ENCODE measurements around the gene C5orf58.
A peak's percentile ranks its signal among the peaks of the same experiment; 100 is the strongest.

Gene C5orf58

DNA sequence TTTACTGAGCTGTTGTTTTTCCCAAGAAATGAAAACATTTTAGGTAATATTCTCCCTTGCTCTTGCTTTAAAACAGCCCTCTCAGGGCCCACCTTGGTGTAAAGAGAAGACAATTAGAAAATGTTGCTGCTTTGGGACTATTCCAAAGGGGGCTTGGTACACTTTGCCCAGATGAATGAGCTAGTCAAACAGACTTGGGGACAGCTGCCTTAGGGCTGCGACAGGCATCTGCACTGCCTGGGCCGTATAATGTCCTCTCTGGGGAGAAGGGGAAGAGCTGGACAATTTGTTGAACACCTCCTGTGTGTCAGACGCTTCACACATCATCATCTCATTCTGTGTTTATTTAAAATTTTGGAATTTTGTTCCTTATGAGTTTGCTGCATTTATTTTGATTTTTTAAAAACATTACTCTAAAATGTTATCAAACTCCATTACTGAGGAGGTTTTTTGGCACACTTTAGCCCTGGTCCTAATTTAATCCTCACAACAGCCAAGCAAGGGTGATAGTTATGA lies 28.8 kb downstream of the C5orf58 start:
- no peak for DNase-seq

DNA sequence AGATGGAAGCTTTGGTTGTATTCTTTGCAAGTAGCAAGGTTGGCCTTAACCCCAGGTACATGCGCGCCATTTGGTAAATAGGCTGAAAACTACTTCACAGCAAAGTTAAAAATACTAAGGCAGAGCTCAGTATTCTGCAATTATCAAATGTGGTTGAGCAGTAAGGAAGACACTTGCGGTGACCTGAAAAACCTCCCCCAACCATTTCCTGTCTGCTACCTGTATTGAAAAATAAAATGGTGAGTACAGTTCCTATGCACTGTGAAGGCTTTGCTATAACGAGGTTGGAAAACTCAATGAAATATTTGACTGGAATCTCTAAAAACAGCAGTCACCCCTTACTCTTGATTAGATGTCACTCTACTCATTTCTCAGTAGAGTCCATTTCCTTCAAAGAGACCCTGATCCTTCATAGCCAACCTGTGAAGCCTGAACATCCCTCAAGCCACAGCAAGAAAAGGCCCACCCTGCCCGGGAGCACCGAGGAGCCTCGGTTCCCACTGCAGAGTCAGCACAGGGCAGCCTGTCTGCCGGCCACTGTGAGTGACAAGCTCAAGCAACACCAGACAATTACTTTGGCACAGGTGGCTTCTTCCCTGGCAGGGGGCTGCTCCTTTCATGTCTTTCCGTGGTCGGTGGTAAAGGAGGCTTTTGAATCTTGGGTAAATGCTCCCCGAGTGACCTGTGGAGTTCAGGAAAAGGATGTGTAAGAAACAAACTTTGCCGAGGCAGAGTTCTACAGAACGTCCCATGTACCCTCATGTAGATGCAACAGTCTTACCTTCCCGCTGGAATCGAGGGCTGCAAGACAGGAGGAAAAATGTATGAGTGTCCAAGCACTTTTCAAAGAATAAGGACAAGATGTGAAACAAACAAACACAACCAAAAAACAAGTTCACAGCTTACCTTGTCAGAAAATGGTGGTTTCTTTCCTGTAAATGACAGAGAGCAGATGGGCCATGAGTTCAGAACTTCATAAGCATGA lies 29.6 kb downstream of the C5orf58 start:
- no peak for DNase-seq

DNA sequence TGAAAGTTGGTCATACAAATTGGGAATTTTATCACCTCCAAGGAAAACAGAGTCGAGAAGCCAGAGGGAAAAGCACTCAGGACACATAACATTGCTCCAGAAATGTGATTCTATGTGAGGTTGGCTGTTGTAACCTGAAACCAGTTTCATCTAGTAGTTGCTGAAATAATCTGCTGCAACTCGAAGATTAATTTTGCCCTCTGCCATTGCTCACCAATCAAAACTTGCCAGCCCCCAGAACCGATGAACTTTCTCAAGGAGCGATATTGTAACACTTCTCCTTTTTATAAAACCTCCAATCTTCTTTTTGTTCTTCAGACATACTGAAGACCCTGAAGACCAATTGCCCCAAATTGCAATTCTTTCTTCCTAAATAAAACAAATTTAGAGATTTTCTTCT lies 31.1 kb downstream of the C5orf58 start:
- DNase-seq, result no peak

DNA sequence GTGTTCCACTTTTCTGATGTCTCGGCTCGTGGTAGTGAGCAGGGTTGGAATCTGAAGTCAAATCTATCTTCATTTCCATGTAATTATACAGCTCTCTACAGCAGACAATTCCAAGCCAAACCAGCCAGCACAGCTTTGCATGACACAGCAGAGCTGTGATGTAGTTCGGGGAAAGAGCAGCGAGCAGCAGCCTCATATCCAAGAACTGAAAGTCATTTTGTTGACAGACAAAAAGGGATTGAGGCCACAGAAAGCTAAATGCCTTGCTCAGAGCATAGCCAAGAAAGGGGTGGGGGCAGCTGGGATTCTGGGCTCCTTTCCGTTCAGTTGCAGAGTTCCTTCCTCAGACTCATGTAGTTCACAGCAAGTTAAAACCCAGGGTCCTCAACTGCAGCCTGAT lies 32.7 kb downstream of the C5orf58 start:
- DNase-seq, result no peak

DNA sequence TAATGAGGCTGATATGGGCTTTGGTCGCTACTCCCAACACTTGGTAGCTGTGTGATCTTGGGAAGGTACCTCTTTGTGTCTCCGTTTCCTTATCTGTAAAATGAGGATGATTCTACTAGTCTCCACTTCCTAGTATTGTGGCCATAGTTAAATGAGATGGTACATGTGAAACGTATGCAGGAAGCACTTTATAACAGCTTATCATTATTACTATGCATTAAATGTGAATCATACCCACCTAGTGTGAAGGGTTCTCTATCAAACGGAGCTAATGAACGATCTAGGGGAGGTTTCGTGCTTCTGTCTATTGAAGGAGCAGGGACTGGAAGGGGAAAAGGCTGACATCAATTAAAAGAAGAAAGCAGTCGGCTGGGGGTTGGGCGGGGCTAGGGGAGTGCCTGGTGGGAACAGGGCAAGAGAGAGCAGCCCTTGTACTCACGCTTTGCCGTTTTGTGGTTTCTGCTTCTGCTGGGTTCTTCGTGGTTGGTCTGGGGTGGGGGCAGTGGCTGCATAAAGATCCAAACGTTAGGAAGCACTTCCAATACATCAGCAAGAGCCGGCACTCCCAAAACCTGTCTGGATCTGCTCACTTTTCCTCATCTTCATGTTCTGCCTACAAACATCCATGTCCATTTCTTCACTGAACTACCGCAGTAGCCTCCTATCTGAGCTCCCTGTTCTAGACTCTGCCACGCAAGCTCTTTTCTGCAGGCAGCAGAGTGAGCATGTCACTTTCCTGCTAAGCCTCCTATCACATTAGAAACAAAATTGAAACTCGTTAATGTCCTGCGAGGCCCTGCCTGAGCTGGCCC lies 34.0 kb downstream of the C5orf58 start:
- no peak for DNase-seq

DNA sequence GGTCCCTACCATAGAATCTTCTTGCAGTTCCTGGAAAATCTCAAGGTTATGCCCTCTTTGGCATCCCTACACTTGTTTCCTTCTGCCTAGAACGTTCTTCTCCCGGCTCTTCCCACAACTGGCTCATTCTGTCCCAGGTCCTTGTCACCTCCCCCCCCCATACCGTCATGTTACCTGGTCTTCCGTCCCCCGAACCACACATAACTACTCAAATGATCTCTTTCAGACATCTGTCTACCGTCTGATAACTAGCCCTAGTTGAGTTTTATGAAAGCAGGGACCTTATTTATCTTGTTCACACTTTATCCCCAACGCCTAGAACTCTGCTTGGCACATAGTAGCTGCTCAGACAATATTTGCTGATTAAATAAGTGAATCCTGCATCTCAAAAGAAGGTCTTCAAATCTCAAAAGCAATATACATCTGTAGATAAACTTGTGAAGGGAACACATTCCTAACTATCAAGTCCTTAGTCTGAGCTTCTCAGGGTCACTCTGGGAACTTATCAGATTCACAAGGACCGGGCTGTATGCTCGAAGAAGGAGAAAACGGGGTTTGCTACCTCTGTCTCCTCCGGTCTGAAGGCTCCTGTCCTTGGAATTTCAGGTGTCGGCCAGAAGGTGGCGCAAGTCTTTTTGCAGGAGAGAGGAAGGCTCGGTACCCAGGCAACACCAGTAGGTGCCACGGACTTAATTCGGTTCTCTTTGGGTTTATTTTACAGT lies 34.8 kb downstream of the C5orf58 start:
- peak; percentile 36 for DNase-seq

DNA sequence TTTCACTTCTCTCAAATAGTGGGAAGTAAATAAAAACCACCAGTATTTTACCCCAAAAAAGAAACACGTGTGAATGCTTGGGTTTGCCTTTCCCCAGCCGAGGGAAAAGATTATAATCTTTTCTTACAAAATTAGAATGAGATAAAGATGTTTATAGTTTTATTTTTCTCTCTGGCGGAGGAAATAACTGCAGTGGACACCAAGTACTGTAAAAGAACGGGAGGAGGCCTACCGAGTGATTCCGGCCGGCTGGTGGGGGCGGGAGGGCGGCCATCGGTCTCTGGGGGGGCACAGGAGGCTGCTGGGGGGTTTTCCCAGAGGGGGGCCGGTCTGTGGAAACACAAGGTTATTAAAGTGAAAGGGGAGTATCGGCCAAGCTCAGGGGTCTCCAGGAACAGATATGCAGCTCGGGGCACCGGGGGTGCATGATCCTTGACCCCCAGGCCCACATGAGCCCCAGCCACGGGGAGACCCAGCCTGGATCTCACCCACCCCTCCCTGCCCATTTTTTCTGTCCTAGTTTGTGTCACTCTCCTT lies 35.4 kb downstream of the C5orf58 start:
- DNase-seq, result no peak

DNA sequence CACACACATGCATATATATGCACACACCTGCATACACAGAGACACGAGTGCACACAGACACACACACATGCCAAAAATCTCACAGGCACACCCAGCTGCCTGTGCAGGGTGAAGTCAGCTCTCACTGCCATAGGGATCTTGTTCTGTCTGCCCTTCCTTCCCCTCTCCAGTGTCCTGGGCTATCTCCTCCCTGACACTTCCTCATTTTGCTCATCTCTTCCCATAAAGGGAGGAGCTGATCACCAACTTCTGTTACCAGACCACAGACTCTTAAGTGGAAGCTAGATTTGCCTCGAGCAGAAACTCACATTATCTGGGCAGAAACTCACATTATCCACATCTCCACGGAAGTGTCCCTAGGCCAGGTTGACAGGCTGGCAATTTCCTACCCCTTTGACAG lies 36.1 kb downstream of the C5orf58 start:
- DNase-seq, result no peak

DNA sequence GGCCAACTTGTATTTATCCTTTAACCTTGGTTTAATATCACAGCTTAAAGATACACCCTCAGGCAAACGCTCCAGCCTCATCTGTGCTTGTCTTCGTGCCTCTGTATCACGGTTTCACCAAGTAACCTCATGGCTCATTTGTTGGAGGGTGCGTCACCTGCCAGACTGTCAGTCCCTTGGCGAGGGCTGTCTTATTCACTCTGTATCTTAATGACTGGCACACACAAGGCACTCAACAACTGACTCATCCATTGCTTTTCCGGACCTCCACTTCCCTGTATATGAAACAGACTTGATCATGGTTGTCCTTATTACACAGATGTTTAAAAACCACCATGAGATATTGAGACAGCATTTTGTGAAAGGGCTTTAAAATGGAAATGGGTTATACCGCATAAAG lies 36.8 kb downstream of the C5orf58 start:
- DNase-seq, result no peak

DNA sequence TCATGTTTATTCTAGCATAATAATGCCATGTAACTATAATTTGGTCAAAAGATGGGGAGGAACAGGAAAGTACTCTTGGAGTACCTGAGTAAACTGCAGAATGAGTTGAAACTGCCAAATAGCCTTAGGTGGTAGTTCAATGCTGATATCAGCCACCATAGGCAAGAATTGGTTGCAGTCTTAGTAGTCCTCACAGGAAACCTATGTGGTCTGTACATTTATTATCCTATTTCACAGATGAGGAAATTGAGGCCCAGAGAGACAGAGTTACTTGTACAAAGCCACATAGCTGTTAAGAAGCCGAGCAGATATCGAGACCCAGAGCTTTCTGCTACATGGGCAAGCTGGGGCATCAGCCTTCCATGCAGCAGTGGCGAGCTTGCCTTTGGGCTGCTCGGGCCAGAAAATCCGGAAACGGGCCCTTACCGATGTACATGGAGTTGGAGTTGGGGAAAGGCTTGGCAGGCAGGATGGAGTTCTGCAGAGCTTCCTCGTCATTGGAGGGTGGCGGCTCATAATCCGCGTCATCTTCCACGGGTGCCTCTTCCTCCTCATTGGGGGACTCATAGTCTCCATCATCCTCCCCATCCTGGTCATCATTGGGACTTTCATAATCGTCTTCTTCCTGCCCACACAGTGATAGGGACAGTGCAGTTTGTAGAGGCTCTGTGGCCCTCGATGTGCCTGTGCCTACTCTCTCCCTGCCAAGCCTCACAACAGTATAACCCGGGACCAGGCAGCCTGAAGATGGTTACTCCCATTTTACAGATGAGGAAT lies 37.7 kb downstream of the C5orf58 start:
- no peak for DNase-seq

DNA sequence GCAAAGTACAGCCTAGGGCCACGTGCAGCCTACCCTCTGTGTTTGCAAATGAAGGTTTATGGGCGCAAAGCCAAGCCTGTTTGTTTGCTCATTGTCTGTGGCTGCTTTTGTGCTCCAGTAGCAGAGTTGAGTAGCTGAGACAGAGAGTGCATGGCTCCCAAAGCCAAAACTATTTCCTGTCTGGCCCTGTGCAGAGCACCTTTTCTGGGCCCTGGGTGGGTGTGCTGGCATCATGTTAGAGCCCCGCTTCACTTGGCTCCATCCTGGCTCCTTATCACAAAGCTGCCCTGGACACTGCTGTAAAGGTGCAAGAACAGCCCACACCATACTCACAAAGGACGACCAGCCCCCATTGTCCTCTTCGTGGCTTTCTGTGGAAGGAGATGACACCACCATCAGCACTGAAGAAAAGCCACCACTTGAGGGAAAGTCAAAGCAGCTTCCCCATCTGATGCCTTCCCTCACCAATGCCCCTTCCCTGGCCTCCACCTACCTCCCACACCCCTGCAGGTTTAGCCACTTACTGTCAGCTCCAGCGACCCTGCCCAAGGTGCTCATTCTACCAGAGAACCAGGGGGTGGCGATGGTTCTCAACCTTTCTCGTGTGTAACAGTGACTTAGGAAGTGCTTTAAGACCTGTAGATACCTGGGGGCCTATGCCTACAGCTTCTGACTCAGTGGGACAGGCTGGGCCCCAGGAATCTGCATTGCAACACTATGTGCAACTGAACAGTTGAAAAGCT lies 41.4 kb downstream of the C5orf58 start:
- no peak for DNase-seq

DNA sequence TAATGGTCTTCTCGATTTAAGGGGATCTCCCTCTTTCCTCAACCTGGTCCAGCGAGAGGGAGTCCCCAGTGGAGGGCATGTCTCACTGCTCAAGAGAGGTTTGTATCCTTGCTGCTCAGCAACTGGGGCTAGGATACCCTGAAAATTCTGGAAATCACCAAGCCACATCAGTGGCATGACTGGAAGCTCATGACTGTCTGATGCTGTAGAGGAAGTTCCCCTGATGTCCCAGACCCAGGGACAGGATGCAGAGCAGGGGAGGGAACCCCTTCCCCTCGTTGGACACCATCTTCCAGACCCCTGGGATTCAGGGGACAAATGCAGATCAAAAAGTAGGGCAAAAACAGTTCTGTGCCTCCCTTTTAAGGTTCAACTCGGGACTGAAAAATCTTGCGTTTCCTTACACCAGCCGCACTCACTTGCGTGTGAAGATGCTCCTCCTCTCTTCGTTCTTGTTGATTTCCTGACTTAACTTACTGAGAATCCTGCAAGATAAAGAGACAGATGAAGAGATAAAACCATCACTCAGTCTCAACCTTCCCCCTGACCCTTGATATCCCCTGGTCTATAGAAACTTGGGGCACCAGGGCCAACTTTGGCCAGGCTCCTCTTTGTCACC lies 42.7 kb downstream of the C5orf58 start:
- DNase-seq, result no peak

DNA sequence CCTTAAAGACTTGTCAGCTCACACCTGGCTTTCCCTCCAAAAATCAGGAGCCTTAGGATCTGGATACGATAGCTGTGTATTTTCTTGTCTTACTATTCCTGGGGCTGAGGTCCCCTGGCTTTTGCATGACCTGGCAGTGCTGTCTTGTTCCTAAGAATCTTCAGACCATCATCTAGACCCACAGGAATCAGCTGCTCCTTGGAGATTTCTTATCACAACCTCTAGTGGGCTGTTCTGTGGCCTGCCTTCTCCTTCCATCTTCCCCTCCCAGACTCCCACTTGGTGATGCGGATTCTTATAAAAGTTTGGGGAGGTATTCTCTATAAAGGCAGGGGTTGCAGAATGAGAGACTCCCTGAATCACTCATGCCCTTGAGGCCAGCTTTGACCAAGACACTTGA lies 43.4 kb downstream of the C5orf58 start:
- DNase-seq, result no peak

DNA sequence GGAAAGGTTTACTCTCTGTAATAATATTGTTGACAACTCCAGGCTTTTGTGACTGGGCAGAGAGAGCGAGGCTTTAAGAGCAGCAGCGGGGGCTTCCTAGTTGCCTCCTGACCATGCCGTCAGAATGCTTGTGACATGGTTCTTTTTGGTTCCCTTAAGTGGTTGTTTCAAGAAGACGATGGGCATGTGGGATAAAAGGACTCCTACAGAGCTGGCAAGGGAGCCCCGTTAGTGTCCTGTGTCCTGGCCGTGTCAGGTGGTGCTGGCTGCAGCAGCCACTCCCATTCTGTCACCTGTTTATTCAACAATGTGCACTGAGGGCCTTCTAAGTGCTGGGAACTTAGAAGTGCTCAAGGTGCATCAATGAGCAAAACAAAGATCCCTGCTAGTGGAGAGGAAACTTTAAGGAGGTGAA lies 45.1 kb downstream of the C5orf58 start:
- no peak for DNase-seq

DNA sequence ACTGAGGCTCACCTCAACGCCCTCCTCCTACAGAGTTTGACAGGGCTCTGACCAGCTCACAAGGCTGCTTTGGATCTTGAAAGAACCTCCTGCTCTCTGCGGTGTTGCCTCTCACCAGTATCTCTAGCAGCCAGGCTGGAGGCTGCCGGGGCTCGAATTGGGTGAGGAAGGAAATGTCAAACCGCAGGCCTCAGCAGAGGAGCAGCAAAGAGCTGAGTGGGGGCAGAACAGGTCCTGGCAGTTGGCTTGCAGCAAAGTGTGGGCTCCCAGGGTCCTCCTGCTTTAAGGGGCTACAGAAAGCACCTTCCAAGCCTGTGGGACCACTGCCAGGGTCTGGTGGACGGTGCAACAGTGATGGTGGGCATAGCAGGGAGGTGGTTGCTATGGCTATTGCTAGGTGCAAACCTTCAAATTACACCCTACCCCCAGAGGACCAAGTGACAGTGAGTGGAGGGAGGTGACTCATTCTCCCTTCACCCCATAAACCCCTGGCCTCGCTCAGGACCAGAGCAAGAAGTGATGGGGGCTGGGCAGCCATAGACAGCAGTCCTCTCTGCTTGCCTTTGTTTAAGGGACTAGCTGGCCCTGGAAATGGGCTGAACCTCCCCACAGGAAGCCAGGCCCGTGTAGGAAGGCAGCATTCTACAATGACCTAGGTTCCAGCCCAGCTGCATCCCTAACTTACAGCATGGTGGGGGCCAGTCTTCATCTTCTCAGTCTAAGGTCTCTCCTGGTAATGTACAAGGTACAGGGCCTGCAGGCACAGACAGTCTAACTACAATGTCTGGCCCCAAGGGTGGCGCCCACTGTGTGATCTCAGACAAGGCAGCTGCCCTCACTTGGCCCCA lies 46.0 kb downstream of the C5orf58 start:
- no peak for DNase-seq

DNA sequence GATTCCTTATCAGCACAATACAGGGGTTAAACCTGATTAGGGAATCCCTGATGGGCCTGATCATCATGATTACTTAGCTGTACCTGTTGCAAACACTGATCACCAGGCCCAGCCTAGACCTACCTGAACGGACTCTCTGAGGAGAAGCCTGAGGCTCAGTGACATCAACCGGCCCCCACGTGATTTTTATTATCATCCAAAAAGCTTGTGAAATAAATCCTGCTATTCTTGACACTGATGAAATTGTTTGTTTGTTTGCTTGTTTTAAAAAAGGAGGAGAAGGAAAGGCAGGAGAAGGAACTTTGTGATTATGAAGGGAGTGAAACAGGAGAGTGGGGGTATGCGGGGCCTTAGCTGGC lies 46.7 kb downstream of the C5orf58 start:
- DNase-seq, result no peak

DNA sequence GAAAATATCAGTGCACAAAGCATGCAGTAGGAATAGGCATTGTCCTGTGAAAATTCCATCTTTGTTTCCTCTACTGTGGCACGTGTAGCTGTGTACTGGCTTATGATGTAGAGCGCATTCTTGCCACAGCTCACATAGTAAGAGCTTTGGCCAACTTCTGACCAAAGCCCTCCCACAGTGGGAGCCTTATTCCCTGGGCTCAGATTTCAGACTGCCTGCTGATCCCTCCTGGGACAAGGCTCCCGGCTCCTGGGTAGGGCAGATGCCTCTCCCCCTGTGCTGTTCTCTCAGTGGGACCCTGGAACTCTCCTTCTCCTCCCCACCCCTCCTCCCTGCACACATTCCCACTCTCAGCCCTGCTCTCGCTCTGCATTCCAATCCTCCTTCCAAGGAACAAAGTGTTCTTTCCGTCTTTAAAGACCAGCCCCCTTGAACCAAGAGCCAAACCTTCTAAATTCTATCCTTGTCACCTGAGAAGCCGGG lies 47.3 kb downstream of the C5orf58 start:
- DNase-seq, result no peak

DNA sequence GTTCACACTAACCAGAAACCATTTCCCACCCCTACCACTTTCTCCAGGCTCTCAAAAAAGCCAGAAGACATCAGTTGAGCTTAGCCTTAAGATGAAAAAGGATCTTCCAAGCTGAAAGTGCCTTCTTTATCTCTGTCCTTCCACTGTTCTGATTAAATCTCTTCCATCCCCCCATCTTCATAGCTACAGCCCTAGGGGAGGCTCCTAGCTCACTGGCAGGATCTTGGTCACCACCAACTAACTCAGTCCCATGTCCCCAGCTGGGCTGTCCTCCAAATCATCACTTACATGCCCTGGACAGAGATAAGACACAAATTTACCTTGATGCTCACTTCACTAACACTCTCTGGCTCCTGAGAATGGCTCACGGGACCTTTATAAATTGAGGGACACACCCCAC lies 50.5 kb downstream of the C5orf58 start:
- no peak for DNase-seq

DNA sequence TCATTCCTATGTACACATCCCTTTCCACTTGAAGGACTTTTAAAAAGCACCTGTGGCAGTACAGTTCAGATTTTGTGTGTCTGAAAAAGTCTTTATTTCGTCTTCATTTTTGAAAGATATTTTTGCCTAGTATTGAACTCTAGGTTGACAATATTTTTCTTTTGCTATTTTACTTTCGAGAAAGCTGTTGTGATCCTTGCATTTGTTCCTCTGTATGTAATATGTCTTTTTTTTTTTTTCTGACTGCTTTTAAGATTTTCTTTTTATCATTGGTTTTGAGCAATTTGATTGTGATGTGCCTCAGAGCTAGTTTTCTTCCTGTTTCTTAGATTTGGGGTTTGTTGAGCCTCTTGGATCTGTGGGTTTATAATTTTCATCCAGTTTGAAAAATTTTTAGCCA lies 51.4 kb downstream of the C5orf58 start:
- no peak for DNase-seq

DNA sequence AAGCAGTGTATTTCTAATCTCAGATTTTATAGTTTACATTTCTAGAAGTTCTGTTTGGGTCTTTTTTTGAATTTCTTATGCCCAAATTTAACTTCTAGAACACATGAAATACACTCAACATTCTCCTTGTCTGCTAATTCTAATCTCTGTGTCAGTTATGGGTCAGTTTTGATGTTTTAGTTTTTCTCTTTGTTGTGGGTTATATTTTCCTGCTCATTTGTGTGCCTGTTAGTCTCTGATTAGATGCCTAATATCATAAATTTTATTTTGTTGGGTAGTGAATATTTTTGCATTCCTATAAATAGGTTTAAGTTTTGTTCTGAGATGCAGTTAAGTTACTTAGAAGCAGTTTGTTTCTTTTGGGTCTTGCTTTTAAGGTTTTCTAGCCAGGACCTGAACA lies 52.4 kb downstream of the C5orf58 start:
- no peak for DNase-seq

Data from DMS 273 treated with DMSO at 0.1 percent for 48 hours (cell line).